ENCODE data around the gene AP5B1. TPM values are rescaled to one million over a fixed set of nuclear protein-coding genes. Genes with fewer than 3 reads are reported as not detected.

The AP5B1 gene
- total and polyA plus RNA-seq, 12 donors, result 1.9 to 30.8 (median 14.5) TPM

DNA sequence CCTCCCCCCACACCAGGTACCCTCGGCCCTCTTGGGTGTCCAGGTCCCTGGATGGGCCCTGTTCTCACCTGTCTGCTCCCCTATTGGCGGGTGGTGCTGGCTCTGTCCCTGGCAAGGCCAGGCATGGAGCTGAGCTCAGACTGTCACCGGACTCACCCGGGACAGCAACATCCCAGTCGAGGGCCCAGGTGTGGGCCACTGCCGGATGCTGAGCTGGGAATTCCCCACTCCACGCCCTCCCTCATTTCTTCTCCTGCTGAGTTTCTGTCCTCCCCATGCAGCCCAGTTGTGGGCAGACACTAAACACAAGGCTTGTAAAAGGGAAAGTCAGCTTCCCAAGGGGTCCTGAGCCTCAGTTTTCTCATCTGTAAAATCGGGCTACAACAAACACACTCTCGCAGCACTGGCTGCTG is 2.0 kb upstream of the AP5B1 start:
- Histone ChIP-seq H3K36me3 (replicated peaks in 1 of 2) (peaks cover 0 to 10% of the 10 kb centered on the region in 2 donors), H3K27ac (no peak overlapping the region), H3K4me1 (replicated peaks in 1 of 2) (peaks cover 8 to 25% of the 10 kb centered on the region in 2 donors), H3K4me3 (no peak overlapping the region), H3K27me3 (peaks cover 27% of the 10 kb centered on the region), H3K9me3 (replicated peaks in 1 of 3) (no peaks in the 10 kb centered on the region)
- 75 to 97% (median 85%) methylated on average over 2 to 9 of the region's 9 CpGs for WGBS, 4 donors
- intact Hi-C loops (cut with DNase I), result loop anchor here (5.0 kb wide), 2 partner anchors 34 to 71 kb away; partner anchors contain the start of gene KAT5 (in 1 of the 2)
- DNase-seq, result no peak
- TF ChIP-seq, protein P1, sequence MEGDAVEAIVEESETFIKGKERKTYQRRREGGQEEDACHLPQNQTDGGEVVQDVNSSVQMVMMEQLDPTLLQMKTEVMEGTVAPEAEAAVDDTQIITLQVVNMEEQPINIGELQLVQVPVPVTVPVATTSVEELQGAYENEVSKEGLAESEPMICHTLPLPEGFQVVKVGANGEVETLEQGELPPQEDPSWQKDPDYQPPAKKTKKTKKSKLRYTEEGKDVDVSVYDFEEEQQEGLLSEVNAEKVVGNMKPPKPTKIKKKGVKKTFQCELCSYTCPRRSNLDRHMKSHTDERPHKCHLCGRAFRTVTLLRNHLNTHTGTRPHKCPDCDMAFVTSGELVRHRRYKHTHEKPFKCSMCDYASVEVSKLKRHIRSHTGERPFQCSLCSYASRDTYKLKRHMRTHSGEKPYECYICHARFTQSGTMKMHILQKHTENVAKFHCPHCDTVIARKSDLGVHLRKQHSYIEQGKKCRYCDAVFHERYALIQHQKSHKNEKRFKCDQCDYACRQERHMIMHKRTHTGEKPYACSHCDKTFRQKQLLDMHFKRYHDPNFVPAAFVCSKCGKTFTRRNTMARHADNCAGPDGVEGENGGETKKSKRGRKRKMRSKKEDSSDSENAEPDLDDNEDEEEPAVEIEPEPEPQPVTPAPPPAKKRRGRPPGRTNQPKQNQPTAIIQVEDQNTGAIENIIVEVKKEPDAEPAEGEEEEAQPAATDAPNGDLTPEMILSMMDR (IDR thresholded peaks at IDR 0.05), result no peak
- no peak for TF ChIP-seq POLR2A (IDR thresholded peaks at IDR 0.05)

- H3K27me3 ChIP-seq, result peaks cover 21% of the 10 kb centered on the region
- H3K9me3 ChIP-seq (replicated peaks in 1 of 3), result no peaks in the 10 kb centered on the region
- intact Hi-C loops (cut with DNase I), result loop anchor here (5.0 kb wide), 2 partner anchors 35 to 70 kb away; partner anchors contain the start of gene KAT5 (in 1 of the 2)
- no peak overlapping the region for H3K4me3 ChIP-seq
- peaks cover 0 to 16% of the 10 kb centered on the region in 2 donors for H3K36me3 ChIP-seq (replicated peaks in 1 of 2)
- peaks cover 8 to 22% of the 10 kb centered on the region in 2 donors for H3K4me1 ChIP-seq (replicated peaks in 1 of 2)
- no peak for TF ChIP-seq POLR2A (IDR thresholded peaks at IDR 0.05)
- TF ChIP-seq, protein P1 (IDR thresholded peaks at IDR 0.05), result no peak
- no peak for DNase-seq
- H3K27ac ChIP-seq, result no peak overlapping the region
- 87 to 90% (median 89%) methylated on average over 8 to 13 of the region's 13 CpGs for WGBS, 4 donors
Observed at GRCh38 chr11:65781962-65782815, 1.4 kb upstream of the AP5B1 start.

DNA sequence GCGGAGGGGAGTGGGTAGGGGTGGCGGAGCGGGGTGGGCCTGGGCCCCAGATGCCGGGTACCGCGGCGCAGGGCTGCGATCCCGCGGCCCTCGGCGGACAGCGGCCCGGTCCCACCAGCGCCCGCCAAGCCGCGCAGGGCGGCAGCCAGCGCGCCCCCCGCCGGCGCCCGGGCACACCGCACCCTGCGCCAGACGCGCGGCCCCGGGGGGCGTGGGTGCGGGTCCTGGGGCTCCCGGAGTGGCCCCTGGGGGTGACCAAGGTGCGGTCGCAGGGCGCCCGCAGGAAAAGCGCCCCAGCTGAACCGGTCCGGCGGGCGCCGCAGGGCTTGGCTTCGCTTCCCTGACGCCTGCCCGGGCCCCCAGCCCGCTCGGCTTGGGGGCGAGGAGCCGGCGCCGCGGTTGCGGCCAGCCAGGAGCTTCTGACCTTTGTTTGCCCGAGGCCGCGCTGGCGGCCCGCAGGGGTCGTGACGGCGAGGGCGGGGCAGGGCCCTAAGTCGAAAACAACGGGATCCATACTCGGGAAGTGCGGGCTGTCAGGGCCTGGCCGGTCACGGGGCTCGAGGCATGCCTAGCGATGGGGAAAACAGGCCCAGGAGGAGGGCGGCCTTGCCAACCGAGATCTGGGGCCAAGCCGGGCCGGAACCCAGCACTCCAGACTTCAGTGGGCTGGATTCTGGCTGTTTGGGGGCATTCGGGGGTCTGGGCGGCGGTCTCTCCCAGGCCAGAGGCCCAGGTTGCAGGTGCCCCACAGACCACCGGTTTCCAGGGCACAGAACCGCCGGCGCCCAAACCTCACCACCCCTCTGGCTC is 581 bp upstream of the AP5B1 start:
- DNase-seq, result peak in 2 of 7 donors; percentile 37 to 41
- intact Hi-C loops (cut with DNase I), result loop anchor here (5.0 kb wide), 2 partner anchors 36 to 69 kb away; partner anchors contain the start of gene KAT5 (in 1 of the 2)
- no peaks in the 10 kb centered on the region for H3K9me3 ChIP-seq (replicated peaks in 1 of 3)
- H3K4me1 ChIP-seq (replicated peaks in 1 of 2), result peaks cover 8 to 16% of the 10 kb centered on the region in 2 donors
- H3K4me3 ChIP-seq, result peak overlapping the region in 1 of 4 donors; percentile 87
- peaks cover 15% of the 10 kb centered on the region for H3K27me3 ChIP-seq
- H3K27ac ChIP-seq, result peak overlapping the region in 1 of 5 donors; percentile 75
- no peak for TF ChIP-seq POLR2A (IDR thresholded peaks at IDR 0.05)
- TF ChIP-seq, protein P1 (IDR thresholded peaks at IDR 0.05), result peak in 3 of 6 experiments; percentile 19 to 61 (median 37)
- WGBS, 4 donors, result 3 to 18% (median 15%) methylated on average over 23 to 83 of the region's 83 CpGs; no CpG with 5 or more reads in 1 of the 4 donors
- peaks cover 0 to 18% of the 10 kb centered on the region in 2 donors for H3K36me3 ChIP-seq (replicated peaks in 1 of 2)
